NCI-H146 treated with DMSO at 0.1 percent for 48 hours (cell line): Measurements from ENCODE around the gene FMN1.

Experiments
- DNase-seq: peaks from one replicate; lab custom pipeline; 2025; ENCODE audit not compliant: unreplicated experiment; lab: John Stamatoyannopoulos, UW

Gene FMN1

GRCh38 chr15:33194704-33195670, at the start of gene FMN1:
FMN1 (minus strand) TSS chr15:33194714; CDS start chr15:33154914, 39,800 bp downstream.
- DNase-seq, result no peak

GRCh38 chr15:33243869-33244268, 49.4 kb upstream of the FMN1 start:
- DNase-seq, result no peak

- no peak for DNase-seq
These were observed 48.9 kb upstream of the FMN1 start for GRCh38 chr15:33243393-33243792.

GRCh38 chr15:33242669-33243191, 48.2 kb upstream of the FMN1 start:
- DNase-seq, result no peak

GRCh38 chr15:33242165-33242564, 47.7 kb upstream of the FMN1 start:
- DNase-seq, result no peak

- no peak for DNase-seq
These were observed 42.5 kb upstream of the FMN1 start for GRCh38 chr15:33236841-33237509.

- no peak for DNase-seq
These were observed 39.5 kb upstream of the FMN1 start for GRCh38 chr15:33234020-33234461.

GRCh38 chr15:33226559-33227181, 32.2 kb upstream of the FMN1 start:
- no peak for DNase-seq

GRCh38 chr15:33218071-33218491, 23.6 kb upstream of the FMN1 start:
- DNase-seq, result no peak

GRCh38 chr15:33215941-33216872, 21.7 kb upstream of the FMN1 start:
- no peak for DNase-seq

GRCh38 chr15:33211176-33211808, 16.8 kb upstream of the FMN1 start:
- DNase-seq, result no peak

- no peak for DNase-seq
These were observed 15.3 kb upstream of the FMN1 start for GRCh38 chr15:33209575-33210481.

GRCh38 chr15:33207646-33208045, 13.1 kb upstream of the FMN1 start:
- no peak for DNase-seq

GRCh38 chr15:33206366-33206765, 11.9 kb upstream of the FMN1 start:
- no peak for DNase-seq

- DNase-seq, result no peak
These were observed 10.4 kb upstream of the FMN1 start for GRCh38 chr15:33204926-33205325.

- DNase-seq, result no peak
These were observed 9.6 kb upstream of the FMN1 start for GRCh38 chr15:33204087-33204486.

- DNase-seq, result no peak
These were observed 7.1 kb upstream of the FMN1 start for GRCh38 chr15:33201491-33202231.

- no peak for DNase-seq
These were observed 6.4 kb upstream of the FMN1 start for GRCh38 chr15:33200903-33201302.
